T-cell (primary cell): ENCODE data around the gene CCDC61. TPM values are rescaled to one million over a fixed set of nuclear protein-coding genes. Genes with fewer than 3 reads are reported as not detected.

Experiments
- ATAC-seq, 4 experiments: fragments of 200-7000 bp in 3 of 4; fragments of 150-1000 bp in 1 of 4; cut with Tn5 transposase; replicated peaks in 1 of 4; 1 replicate in 3 of 4; 2 replicates in 1 of 4; pipeline ENCODE4 v1.10.0; 2021; ENCODE audit warnings: moderate library complexity in 3 of 4, mild to moderate bottlenecking in 2 of 4, moderate number of reproducible peaks in 1 of 4
- CTCF ChIA-PET, 2 donors: fragments of 300-600 bp; sonication (Branson Sonifier 250); formaldehyde crosslinking; loops; one replicate each; lab custom pipeline; 2022; ENCODE audit warnings: antibody characterized with exemption in 2 of 2; lab: Charles Lee
- POLR2A ChIA-PET, 2 donors: fragments of 300-600 bp; sonication (Branson Sonifier 250); formaldehyde crosslinking; loops; one replicate each; lab custom pipeline; 2022; ENCODE audit warnings: antibody characterized with exemption in 2 of 2; lab: Charles Lee
- DNase-seq, 35 experiments: peaks; one replicate each; pipeline versions ENCODE4 v3.0.0 to v3.0.0-alpha.2; 2013 to 2023
- H3K27ac ChIP-seq: one replicate; pipeline ENCODE4 v1.5.1; 2013; ENCODE audit warnings: low read length
- H3K27me3 ChIP-seq, 2 experiments: replicated peaks in 1 of 2; 1 replicate in 1 of 2; 2 replicates in 1 of 2; pipeline versions ENCODE4 v1.6.1 to v1.7.0; 2013; ENCODE audit warnings: low read length in 1 of 2, mixed read lengths in 1 of 2; ENCODE audit not compliant: control insufficient read depth in 2 of 2, insufficient read depth in 2 of 2; ENCODE audit errors: extremely low read depth in 1 of 2
- H3K36me3 ChIP-seq, 2 donors: 1 replicate in 1 of 2; 2 replicates in 1 of 2; pipeline versions ENCODE4 v1.6.1 to v1.7.0; 2013; ENCODE audit warnings: low read length in 1 of 2; ENCODE audit not compliant: control insufficient read depth in 2 of 2, insufficient read depth in 1 of 2; ENCODE audit errors: extremely low read depth in 1 of 2
- H3K4me1 ChIP-seq, 2 experiments: 1 replicate in 1 of 2; 2 replicates in 1 of 2; pipeline versions ENCODE4 v1.6.1 to v1.7.0; 2013; ENCODE audit warnings: low read length in 2 of 2, mixed read lengths in 1 of 2; ENCODE audit not compliant: insufficient read depth in 2 of 2, control insufficient read depth in 1 of 2; ENCODE audit errors: extremely low read depth in 1 of 2
- H3K4me3 ChIP-seq, 2 donors: 1 replicate in 1 of 2; 2 replicates in 1 of 2; pipeline versions ENCODE4 v1.5.1 to v1.7.0; 2013; ENCODE audit warnings: mild to moderate bottlenecking in 2 of 2, low read length in 1 of 2, moderate library complexity in 1 of 2; ENCODE audit not compliant: control insufficient read depth in 1 of 2; ENCODE audit errors: extremely low read depth in 1 of 2
- H3K9me3 ChIP-seq: 2 replicates; pipeline ENCODE4 v1.7.0; 2013
- H3K27ac Mint-ChIP-seq, 2 donors: one replicate each; pipeline ENCODE4 v1.8.0; 2020 to 2021; ENCODE audit warnings: mild to moderate bottlenecking in 2 of 2, mixed read lengths in 2 of 2
- H3K27me3 Mint-ChIP-seq, 2 donors: one replicate each; pipeline ENCODE4 v1.8.0; 2021 to 2022; ENCODE audit warnings: mixed read lengths in 2 of 2
- H3K36me3 Mint-ChIP-seq: one replicate; pipeline ENCODE4 v1.8.0; 2021; ENCODE audit warnings: mixed read lengths
- H3K4me1 Mint-ChIP-seq, 3 donors: one replicate each; pipeline ENCODE4 v1.8.0; 2020 to 2022; ENCODE audit warnings: mixed read lengths in 3 of 3, mild to moderate bottlenecking in 1 of 3
- H3K4me3 Mint-ChIP-seq, 3 donors: one replicate each; pipeline ENCODE4 v1.8.0; 2020 to 2022; ENCODE audit warnings: mild to moderate bottlenecking in 3 of 3, mixed read lengths in 3 of 3, moderate library complexity in 3 of 3
- H3K9me3 Mint-ChIP-seq, 3 donors: one replicate each; pipeline ENCODE4 v1.8.0; 2020 to 2022; ENCODE audit warnings: mixed read lengths in 3 of 3
- WGBS: methylation state at CpG from one replicate; pipeline ENCODE4 v1.1.5; 2013; ENCODE audit warnings: missing lambda C conversion rate; ENCODE audit not compliant: insufficient coverage; 5-methylcytosine and 5-hydroxymethylcytosine counted together
- total RNA-seq, 35 experiments: library from RNA in 6 of 35; stranded (reverse) in 6 of 35; fragments of 120-200 nt in 1 of 35; gene quantifications; one replicate each; pipeline versions ENCODE4 v1.2.1 to v1.2.4 and lab custom pipeline; 2013 to 2026

The CCDC61 gene
- total RNA-seq, 5 donors from 2014 or later (not counting 1 experiment from before 2014, with no cell fraction given) = 18.3 to 42.9 (median 39.4) TPM

DNA sequence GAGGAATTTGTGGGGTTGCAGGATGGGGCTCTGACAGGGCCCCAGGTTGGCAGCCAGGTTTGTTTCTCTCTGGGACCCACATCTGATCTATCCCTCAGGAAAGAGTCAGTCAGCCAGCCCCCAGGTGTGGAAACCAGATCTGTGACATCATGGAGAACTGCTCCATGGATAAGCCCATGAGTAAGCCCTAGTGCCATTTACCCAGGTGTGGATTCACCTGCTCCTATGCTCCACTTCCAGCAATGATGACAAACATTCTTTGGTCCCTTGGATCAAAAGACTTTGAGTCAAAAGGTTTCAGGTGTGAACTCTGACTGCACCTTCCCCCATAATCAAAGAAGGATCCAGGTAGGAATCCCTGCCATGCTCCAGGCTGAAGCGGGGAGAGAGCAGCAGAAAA is 72.4 kb downstream of the CCDC61 start:
- whole genome bisulfite sequencing = no CpG with 5 or more reads among the region's 1 CpG
- Mint-ChIP-seq H3K9me3 (no peaks in the 10 kb centered on the region), H3K27ac (no peak overlapping the region), H3K4me1 (no peaks in the 10 kb centered on the region), H3K27me3 (peaks cover 63 to 81% of the 10 kb centered on the region in 2 donors), H3K4me3 (no peak overlapping the region), H3K36me3 (no peaks in the 10 kb centered on the region)
- H3K9me3 ChIP-seq = no peaks in the 10 kb centered on the region
- no peak overlapping the region for H3K27ac ChIP-seq
- H3K4me3 ChIP-seq = no peak overlapping the region
- ChIA-PET CTCF (no interaction called here), POLR2A (no interaction called here)
- DNase-seq (no peak), ATAC-seq (no peak)
- peaks cover 0 to 32% of the 10 kb centered on the region in 2 experiments for H3K27me3 ChIP-seq
- H3K4me1 ChIP-seq = no peaks in the 10 kb centered on the region
- H3K36me3 ChIP-seq = no peaks in the 10 kb centered on the region

Other genes starting within 250 kb of the CCDC61 start
- gene SIX5, start 226.2 kb upstream of the CCDC61 start, total RNA-seq = 1 to 10 TPM in 3 of 5 donors, under 1 TPM in 2; 0.89 to 2.1 (median 1.3) TPM
- gene DMPK, start 213.0 kb upstream of the CCDC61 start, total RNA-seq = 10 to 100 TPM; 31.4 to 46.4 (median 36.9) TPM
- 10 to 100 TPM; 28.4 to 53.3 (median 44.6) TPM for gene DMWD, start 202.6 kb upstream of the CCDC61 start, total RNA-seq
- gene RSPH6A, start 180.2 kb upstream of the CCDC61 start, total RNA-seq = under 1 TPM; 0.20 to 0.47 (median 0.38) TPM
- 100 to 1,000 TPM in 1 of 5 donors, 10 to 100 TPM in 4; 89.7 to 102 (median 94.7) TPM for gene SYMPK, start 132.3 kb upstream of the CCDC61 start, total RNA-seq
- gene FOXA3, start 131.1 kb upstream of the CCDC61 start, total RNA-seq = under 1 TPM in 1 of 5 donors, not detected in 4; 0.16 TPM
- gene IRF2BP1, start 109.3 kb upstream of the CCDC61 start, total RNA-seq = 10 to 100 TPM; 22.7 to 42.3 (median 38.0) TPM
- gene MYPOP, start 92.9 kb upstream of the CCDC61 start, total RNA-seq = 10 to 100 TPM in 3 of 5 donors, 1 to 10 TPM in 2; 7.3 to 17.5 (median 16.9) TPM
- not detected for gene NANOS2, start 80.7 kb upstream of the CCDC61 start, total RNA-seq
- gene NOVA2, start 21.6 kb upstream of the CCDC61 start, total RNA-seq = under 1 TPM in 1 of 5 donors, not detected in 4; 0.03 TPM
- gene PGLYRP1, start 27.6 kb downstream of the CCDC61 start, total RNA-seq = not detected
- not detected for gene IGFL4, start 45.5 kb downstream of the CCDC61 start, total RNA-seq
- gene IGFL3, start 129.2 kb downstream of the CCDC61 start, total RNA-seq = not detected
- gene IGFL2, start 152.8 kb downstream of the CCDC61 start, total RNA-seq = under 1 TPM in 1 of 5 donors, not detected in 4; 0.32 TPM
- gene IGFL1, start 234.3 kb downstream of the CCDC61 start, total RNA-seq = not detected